ENCODE measurements around the gene PDLIM1.
A peak's percentile ranks its signal among the peaks of the same experiment; 100 is the strongest.

Gene PDLIM1

DNA sequence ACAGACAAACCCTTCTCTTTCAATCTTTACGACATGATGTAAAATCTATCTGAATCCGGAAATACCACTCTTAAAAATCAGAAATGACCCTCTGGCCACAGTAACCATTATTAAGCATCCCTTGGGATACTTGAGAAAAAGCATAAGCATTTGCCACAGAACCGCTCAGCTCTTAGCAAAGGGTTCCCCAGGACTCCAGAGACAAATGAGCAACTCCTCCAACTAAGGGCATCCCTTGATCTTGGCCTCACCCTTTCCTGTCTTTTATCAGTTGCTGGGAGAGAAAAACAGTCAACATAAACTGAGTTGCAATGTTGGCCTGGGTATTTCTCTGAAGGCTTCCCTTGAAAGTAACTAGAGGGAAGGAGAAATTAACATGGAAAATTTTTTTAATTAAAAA lies 3.5 kb downstream of the PDLIM1 start:
- FAIRE-seq = no peak

DNA sequence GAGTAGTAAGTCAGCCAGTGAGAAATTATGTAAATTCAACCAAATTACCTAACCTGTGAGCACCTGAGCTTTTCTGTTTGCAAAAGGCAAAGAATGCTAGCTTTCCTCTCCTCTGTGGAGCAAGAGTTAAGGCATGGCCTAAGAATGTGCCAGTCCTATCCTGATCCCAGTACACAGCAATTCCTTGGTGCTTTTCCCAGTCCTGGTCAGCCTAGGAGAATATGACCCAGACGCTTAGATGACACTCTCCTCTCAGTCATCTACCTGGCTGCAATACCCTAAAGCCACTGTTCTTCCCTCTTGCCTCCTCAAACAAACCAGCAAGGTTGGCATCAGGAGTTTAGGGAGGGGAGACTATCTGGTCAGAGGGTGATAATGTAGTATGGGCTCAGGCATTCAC lies 4.1 kb downstream of the PDLIM1 start:
- no peak for FAIRE-seq

GRCh38 chr10:95285556-95285955 lies 5.2 kb downstream of the PDLIM1 start:
- FAIRE-seq = no peak

- FAIRE-seq = no peak
These were observed 6.0 kb downstream of the PDLIM1 start for GRCh38 chr10:95284807-95285206.

GRCh38 chr10:95282107-95282506 lies 8.7 kb downstream of the PDLIM1 start:
- FAIRE-seq = no peak

- FAIRE-seq = no peak
These were observed 9.6 kb downstream of the PDLIM1 start for GRCh38 chr10:95281206-95281605.

DNA sequence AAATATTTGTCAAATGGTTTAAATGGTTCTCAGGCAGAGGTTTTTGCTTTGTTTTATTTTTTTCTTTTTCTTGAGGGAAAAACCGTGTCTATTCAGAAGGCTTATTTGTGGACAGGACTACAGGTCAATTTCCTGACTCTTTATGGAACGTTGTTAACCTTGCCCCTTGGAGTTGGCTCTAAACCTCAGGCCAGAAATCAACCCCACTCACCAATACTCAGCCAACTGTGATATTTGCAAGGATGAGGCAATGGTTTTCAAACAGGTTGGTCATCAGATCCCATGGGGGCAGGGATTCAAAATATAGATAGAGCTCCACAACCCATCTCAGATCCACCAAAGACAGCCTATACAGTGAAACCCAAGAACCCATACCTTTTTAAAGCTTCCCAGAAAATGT lies 10.2 kb downstream of the PDLIM1 start:
- no peak for FAIRE-seq

- no peak for FAIRE-seq
These were observed 11.6 kb downstream of the PDLIM1 start for GRCh38 chr10:95279042-95279820.

DNA sequence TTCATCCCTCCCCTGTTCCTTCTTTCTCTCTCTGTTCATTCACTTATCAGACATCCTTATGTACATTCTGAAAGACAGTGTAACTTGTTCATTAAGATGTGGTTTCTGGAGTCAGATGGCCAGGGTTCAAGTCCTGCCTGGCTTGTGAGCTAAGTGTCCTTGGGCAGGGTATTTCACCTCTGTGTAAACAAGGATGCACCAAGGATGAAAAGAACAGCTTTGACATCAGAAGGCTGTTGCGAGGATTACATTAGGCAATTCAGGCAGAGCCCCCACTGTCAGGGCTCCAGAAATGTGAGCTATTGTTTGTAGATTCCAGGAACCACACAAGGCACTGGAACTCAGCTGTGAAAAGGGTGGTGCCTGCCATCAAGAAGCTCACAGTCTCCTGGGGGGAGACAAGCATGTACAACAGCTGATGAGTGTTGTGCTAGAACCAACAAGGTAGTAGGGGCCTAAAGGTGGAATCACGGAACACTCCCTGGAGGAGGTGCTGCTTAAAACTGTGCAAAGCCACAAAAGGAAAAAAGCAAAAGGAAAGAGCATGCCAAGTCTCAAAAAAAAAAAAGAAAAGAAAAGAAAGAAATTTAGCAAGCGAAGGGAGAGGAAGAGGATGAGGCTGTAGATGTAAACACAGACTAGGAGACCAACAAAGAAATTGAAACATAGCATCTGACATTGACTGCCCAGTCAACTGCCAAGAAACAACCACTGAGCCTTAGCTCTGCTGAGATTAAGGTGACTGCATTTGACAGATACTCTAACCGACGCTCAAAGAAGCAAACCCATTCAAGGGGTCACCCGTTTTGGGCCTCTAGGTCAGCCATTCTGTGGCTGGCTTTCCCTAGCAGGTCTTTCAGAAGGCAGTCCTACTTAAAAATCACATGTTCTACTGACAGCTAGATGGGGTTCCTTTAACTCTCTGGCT lies 12.5 kb downstream of the PDLIM1 start:
- no peak for FAIRE-seq

- FAIRE-seq = no peak
These were observed 13.2 kb downstream of the PDLIM1 start for GRCh38 chr10:95277614-95278013.

GRCh38 chr10:95277201-95277570 lies 13.6 kb downstream of the PDLIM1 start:
- FAIRE-seq = no peak

GRCh38 chr10:95276367-95277200 lies 14.2 kb downstream of the PDLIM1 start:
- no peak for FAIRE-seq

GRCh38 chr10:95275726-95276366 lies 15.0 kb downstream of the PDLIM1 start:
- FAIRE-seq = no peak

DNA sequence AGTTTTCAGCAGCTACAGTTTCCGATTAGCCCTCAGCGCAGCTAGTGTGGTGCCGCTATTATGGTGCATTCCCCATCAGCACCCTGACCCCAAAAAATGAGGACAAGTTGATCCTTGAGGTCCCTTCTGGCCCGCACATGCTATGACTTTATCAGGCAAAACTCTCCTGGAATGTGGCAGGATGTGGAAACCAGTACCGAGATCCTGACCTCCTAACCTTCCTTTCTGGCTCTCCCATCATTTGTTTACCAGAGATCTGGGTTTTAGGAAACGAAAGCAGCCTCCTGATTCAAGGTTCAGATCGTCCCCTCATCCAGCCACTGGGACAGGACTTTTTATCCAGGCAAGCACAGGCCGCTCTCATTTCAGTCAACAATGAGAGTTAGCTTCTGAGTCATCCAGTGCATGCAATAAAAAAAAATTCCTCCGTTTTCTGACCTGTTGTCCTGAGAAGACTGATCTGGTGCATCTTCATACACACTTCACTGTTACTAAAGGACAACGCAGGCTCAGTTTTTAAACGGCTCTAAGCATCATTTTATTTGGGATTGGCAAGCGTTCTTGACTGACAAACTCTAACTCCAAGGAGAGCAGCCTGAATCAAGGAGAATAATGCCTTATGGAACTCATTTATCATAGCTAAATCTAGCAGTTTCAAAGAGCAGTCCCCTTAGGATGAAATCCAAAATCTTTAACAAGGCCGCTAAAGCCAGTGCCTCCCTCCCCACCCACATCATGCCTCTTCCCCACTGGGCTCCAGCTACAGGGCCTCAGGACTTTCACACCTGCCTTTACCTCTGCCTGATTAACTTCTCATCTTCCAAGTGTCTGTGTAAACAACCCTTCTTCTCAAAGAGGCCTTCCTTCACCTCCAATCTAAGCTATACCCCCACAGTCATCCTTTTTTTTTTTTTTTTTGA lies 17.1 kb downstream of the PDLIM1 start:
- no peak for FAIRE-seq

DNA sequence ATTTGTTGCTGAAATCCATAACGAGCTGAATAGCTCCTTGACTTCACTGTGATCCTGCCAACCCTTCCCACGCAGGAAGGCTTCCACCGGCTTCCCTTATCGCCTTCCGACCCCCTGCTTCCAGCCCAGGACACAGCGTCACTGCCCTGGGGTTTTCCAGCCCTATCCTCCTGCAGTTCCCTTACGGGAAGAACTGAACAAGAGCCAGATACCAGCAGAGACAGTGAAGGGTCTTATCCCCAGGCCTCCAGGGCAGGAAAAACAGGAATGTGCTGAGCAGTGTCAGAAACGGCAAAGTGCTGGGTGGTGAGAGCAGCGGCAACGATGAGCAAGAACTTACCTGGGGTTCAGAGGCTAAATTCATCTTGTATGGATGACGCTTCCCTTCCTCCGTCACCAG lies 22.4 kb downstream of the PDLIM1 start:
- no peak for FAIRE-seq

GRCh38 chr10:95267251-95267650 lies 23.6 kb downstream of the PDLIM1 start:
- FAIRE-seq = peak; percentile 74

DNA sequence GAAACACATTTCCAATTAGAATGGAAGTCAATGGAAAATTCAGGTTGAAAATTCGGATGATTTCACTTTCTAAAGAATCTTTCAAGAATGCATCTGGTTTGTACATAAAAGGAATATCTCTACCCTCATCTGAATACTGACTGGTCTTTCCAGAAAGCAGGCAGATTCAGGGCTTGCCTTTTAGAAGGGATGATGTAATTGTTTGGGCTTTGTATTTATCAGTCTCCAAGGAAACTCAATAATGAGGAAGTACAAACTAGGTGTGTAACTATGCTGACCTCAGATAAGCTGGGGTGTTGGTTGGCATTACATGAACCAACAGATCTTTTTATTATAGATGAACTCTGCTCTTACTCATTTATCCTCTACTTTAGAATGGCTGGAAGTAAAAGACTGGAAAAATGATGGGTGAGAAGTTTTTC lies 24.1 kb downstream of the PDLIM1 start:
- FAIRE-seq = peak; percentile 96

GRCh38 chr10:95265572-95265971 lies 25.2 kb downstream of the PDLIM1 start:
- no peak for FAIRE-seq

- no peak for FAIRE-seq
These were observed 26.4 kb downstream of the PDLIM1 start for GRCh38 chr10:95264227-95265051.

- FAIRE-seq = no peak
These were observed 27.0 kb downstream of the PDLIM1 start for GRCh38 chr10:95263864-95264226.

Measured in islet of Langerhans (tissue), 1 donor.